ENCODE measurements around the gene HDAC4. TPM values are rescaled to one million over a fixed set of nuclear protein-coding genes. Genes with fewer than 3 reads are reported as not detected.

Gene HDAC4
- total RNA-seq, 1 experiment from 2014 or later, result 40.1 TPM

DNA sequence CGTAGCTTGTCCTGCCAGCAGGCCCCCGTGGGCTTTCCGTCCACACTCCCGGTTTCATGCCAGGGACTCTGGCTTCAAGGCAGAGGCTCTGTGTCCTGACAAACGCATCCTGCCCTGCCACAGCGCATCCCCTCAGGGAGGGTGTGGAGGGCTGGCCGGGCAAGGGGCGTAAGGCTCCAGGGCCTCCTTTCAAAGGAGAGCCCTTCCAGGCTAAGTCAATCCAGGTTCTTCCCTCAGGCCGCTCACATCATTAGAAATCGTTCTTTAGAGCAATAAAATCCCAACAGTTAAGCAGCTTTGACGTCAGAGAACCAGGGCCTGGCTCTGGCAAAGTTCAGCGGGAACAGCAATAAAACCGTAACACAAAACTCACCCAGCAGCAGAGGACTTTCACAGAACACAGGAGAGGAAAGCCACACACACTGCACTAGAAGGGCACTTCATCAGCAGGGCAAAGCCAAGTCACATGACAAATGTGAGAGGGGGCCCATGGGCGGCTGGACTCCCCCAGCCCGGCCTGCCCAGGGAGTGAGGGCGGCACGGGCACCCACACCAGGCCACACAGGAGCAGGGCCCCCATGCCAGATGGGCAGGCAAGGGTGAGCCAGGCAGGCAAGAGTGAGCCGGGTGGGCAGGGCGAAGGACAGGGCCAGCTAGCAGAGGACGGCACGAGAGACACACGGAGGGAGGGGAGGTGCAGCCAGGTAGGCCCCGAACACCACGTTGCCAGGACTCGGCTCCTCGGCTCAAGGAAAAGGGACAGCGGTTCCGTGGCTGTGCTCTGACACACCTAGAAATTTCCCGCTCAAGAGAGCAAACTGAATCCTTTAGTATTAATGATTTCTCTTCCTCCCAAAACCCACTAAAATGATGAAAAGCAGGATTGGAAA, 52.0 kb downstream of the HDAC4 start:
- in situ Hi-C loops (cut with HindIII; ENCODE audit: low pct_unique_long_range_greater_than_20kb, low sequenced_read_pairs) (no loop called here), intact Hi-C loops (cut with micrococcal nuclease; ENCODE audit: unreplicated experiment) (no loop called here)
- H3K4me1 ChIP-seq (ENCODE audit: control insufficient read depth, insufficient read depth, low read length), result no peaks in the 10 kb centered on the region
- ATAC-seq (no peak), DNase-seq (ENCODE audit: low read depth, low spot score) (no peak)
- H3K4me3 ChIP-seq (ENCODE audit: low read depth in 2 of 2, low read length in 2 of 2), result no peak overlapping the region
- no peaks in the 10 kb centered on the region for H3K27me3 ChIP-seq (ENCODE audit: control insufficient read depth, insufficient read depth, low read length)
- TF ChIP-seq, protein P1, sequence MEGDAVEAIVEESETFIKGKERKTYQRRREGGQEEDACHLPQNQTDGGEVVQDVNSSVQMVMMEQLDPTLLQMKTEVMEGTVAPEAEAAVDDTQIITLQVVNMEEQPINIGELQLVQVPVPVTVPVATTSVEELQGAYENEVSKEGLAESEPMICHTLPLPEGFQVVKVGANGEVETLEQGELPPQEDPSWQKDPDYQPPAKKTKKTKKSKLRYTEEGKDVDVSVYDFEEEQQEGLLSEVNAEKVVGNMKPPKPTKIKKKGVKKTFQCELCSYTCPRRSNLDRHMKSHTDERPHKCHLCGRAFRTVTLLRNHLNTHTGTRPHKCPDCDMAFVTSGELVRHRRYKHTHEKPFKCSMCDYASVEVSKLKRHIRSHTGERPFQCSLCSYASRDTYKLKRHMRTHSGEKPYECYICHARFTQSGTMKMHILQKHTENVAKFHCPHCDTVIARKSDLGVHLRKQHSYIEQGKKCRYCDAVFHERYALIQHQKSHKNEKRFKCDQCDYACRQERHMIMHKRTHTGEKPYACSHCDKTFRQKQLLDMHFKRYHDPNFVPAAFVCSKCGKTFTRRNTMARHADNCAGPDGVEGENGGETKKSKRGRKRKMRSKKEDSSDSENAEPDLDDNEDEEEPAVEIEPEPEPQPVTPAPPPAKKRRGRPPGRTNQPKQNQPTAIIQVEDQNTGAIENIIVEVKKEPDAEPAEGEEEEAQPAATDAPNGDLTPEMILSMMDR (IDR thresholded peaks at IDR 0.05), result no peak
- TF ChIP-seq SIN3A (IDR thresholded peaks at IDR 0.05; ENCODE audit: borderline replicate concordance, insufficient read depth, low read depth, low read length) (no peak), POLR2AphosphoS5 (IDR thresholded peaks at IDR 0.05; ENCODE audit: low read depth, low read length) (no peak), TCF7L2 (IDR thresholded peaks at IDR 0.05; ENCODE audit: low read depth, low read length) (no peak)
- TF ChIP-seq, protein P2, sequence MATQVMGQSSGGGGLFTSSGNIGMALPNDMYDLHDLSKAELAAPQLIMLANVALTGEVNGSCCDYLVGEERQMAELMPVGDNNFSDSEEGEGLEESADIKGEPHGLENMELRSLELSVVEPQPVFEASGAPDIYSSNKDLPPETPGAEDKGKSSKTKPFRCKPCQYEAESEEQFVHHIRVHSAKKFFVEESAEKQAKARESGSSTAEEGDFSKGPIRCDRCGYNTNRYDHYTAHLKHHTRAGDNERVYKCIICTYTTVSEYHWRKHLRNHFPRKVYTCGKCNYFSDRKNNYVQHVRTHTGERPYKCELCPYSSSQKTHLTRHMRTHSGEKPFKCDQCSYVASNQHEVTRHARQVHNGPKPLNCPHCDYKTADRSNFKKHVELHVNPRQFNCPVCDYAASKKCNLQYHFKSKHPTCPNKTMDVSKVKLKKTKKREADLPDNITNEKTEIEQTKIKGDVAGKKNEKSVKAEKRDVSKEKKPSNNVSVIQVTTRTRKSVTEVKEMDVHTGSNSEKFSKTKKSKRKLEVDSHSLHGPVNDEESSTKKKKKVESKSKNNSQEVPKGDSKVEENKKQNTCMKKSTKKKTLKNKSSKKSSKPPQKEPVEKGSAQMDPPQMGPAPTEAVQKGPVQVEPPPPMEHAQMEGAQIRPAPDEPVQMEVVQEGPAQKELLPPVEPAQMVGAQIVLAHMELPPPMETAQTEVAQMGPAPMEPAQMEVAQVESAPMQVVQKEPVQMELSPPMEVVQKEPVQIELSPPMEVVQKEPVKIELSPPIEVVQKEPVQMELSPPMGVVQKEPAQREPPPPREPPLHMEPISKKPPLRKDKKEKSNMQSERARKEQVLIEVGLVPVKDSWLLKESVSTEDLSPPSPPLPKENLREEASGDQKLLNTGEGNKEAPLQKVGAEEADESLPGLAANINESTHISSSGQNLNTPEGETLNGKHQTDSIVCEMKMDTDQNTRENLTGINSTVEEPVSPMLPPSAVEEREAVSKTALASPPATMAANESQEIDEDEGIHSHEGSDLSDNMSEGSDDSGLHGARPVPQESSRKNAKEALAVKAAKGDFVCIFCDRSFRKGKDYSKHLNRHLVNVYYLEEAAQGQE (IDR thresholded peaks at IDR 0.05; ENCODE audit: insufficient read depth in 1 of 2, low read depth in 2 of 2, low read length in 1 of 2), result no peak
- H3K9me3 ChIP-seq (ENCODE audit: control insufficient read depth, insufficient read depth, low read depth, low read length), result no peaks in the 10 kb centered on the region
- BruUV-seq (replicated peaks), result no TSS peak
- ChIA-PET POLR2A (no interaction called here), CTCF (no interaction called here)
- H3K27ac ChIP-seq (ENCODE audit: low read length), result no peak overlapping the region
- no peaks in the 10 kb centered on the region for H3K36me3 ChIP-seq (ENCODE audit: control insufficient read depth, insufficient read depth, low read length)

DNA sequence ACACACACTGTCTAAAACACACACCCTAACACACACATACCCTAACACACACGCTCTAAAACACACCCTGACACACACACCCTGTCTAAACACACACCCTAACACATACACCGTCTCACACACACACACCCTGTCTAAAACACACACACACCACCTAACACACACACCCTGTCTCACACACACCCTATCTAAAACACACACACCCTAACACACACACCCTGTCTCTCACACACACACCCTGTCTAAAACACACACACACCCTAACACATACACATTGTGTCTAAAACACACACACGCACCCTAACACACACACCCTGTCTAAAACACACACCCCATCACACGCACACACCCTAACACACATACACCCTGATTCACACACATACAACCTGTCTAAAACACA, 54.1 kb downstream of the HDAC4 start:
- intact Hi-C loops (cut with micrococcal nuclease; ENCODE audit: unreplicated experiment), result no loop called here
- H3K27me3 ChIP-seq (ENCODE audit: control insufficient read depth, insufficient read depth, low read length), result no peaks in the 10 kb centered on the region

More for the DNA sequence above, 54.1 kb downstream of the HDAC4 start:
- TF ChIP-seq, protein P1 (IDR thresholded peaks at IDR 0.05), result no peak
- TF ChIP-seq, protein P2 (IDR thresholded peaks at IDR 0.05; ENCODE audit: insufficient read depth in 1 of 2, low read depth in 2 of 2, low read length in 1 of 2), result no peak
- TF ChIP-seq POLR2AphosphoS5 (IDR thresholded peaks at IDR 0.05; ENCODE audit: low read depth, low read length) (no peak), TCF7L2 (IDR thresholded peaks at IDR 0.05; ENCODE audit: low read depth, low read length) (no peak), SIN3A (IDR thresholded peaks at IDR 0.05; ENCODE audit: borderline replicate concordance, insufficient read depth, low read depth, low read length) (no peak)
- DNase-seq (ENCODE audit: low read depth, low spot score) (no peak), ATAC-seq (no peak)
- H3K9me3 ChIP-seq (ENCODE audit: control insufficient read depth, insufficient read depth, low read depth, low read length), result no peaks in the 10 kb centered on the region
- in situ Hi-C loops (cut with HindIII; ENCODE audit: low pct_unique_long_range_greater_than_20kb, low sequenced_read_pairs), result no loop called here
- BruUV-seq (replicated peaks), result no TSS peak
- H3K27ac ChIP-seq (ENCODE audit: low read length), result no peak overlapping the region
- no peaks in the 10 kb centered on the region for H3K36me3 ChIP-seq (ENCODE audit: control insufficient read depth, insufficient read depth, low read length)
- POLR2A ChIA-PET, result no interaction called here
- CTCF ChIA-PET, result no interaction called here
- H3K4me1 ChIP-seq (ENCODE audit: control insufficient read depth, insufficient read depth, low read length), result no peaks in the 10 kb centered on the region
- H3K4me3 ChIP-seq (ENCODE audit: low read depth in 2 of 2, low read length in 2 of 2), result no peak overlapping the region
